Superior temporal gyrus (tissue), 1 donor: ENCODE measurements around the gene NTRK3.
"Not testable (repeated sequence)": the region's sequence is repeated elsewhere in the genome, so short reads cannot be mapped to it uniquely, and the experiment has no call there.

ENCODE experiments used
- DNase-seq: peaks from one replicate; pipeline ENCODE4 v3.0.0-alpha.2; 2016; ENCODE audit errors: extremely low spot score

NTRK3 gene

DNA sequence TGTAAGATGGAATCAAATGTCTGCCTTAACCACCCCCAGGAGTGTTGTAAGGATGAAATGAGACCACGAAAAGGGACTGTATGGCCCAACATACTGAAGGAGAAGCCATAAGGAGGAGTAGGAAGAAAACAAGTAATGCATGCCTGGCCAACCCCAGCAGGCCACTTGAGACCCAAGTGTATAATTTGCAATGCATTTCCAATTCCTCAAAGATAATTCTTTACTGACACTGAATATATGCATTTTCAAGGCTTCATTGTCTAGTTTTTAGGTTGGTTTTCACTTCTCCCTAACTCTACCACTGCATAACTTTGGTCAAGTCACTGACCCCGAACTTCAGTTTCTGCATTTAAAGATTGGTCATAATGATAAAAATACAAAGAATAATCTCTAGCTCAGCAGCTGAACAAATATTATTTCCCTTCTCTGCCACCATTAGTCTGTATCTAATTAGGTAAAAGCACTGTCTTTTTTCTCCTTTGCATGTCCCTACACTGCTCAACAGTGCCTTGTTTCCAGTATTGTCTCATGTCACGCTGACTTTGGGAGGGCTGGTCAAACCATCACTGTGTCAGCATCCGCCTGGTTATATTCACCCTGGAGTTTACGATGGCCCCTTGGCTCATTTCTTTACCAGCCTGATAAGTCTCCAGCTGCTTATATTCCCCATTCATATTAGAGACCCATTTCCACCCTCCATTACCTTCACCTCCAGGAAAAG lies 378.6 kb downstream of the NTRK3 start:
- DNase-seq = no peak

DNA sequence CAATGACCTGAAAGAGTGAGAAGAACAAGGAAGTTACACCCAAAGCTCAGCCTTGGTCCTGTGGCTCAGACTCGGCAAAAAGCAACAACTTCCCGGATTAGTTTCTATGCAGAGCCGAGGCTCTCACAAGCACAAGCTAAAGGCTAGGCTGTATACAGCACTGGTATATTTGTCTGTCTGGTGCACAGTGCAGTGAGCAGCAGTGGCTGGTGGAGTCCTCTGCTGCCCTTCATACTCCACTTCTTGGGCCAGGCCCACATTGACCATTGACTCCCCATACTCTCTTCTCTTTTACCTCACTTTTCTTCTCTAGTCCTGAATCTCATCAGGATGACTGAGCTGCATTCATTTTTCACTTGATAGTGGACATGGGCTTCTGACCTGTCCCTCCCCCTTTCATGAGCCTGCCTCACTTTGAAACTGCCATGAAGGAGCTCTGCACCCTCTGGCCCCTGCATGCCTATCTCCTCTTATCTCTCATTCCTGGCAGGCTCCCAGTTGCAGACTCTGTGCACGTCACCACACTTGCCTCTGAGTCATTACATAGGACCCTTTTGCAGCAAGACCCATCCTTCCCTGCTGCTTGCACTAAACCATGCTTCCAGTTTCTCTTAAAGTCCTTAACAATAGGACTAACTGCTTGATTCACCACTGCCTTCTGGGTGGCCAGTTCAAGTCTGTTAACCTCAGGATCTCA lies 379.3 kb downstream of the NTRK3 start:
- DNase-seq = no peak

GRCh38 chr15:87874896-87875711 lies 381.4 kb downstream of the NTRK3 start:
- peak; percentile 20 for DNase-seq

- no peak for DNase-seq
These were observed 383.0 kb downstream of the NTRK3 start for GRCh38 chr15:87873516-87873915.

DNA sequence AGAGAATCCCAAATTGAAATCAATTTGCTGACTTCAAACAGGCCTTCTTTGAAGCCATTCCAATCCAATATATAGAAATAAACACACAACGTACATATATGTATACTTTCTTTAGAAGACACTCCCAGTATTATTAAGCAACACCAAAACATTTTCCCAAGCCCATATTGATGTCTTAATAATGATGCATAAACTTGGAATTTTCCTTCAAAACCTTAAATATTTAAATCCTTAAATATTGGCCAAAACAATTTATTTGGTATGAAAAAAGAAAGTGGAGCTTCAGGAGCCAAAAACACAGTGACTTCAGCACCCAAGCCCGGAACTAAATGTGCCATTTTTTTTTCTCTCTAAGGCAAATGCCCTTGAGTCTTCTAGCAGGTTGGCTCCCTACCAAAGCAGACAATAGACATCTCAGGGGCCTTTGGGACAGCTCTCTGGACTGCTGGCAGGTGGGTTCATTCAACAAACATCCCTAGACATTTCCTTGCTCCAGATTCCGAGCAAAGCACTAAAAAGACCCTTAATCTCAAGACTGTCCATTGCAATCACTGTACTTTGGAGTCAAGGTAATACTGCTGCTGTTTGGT lies 384.7 kb downstream of the NTRK3 start:
- no peak for DNase-seq

GRCh38 chr15:87871258-87871681 lies 385.3 kb downstream of the NTRK3 start:
- no peak for DNase-seq

- DNase-seq = no peak
These were observed 389.6 kb downstream of the NTRK3 start for GRCh38 chr15:87866961-87867360.

GRCh38 chr15:87863152-87863551 lies 393.4 kb downstream of the NTRK3 start:
- peak; percentile 15 for DNase-seq

DNA sequence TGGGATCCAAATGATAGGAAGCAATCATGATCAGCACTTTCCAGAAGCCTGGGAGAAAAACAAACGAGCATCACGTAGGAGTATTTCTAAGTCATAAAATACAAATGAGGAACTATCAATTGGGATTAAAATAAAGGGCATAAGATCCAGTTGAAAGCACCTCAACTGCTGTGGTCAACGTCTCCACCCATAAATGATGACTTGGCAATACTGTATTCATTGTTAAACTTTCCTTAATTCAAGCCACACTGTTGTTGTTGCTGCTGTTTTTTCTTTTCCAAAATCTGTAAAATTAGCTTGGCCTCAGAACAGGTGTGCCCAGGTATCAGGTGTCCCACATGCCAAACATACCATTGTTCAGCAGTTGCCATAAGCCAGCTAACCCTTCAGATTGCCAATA lies 395.8 kb downstream of the NTRK3 start:
- no peak for DNase-seq

GRCh38 chr15:87858651-87859050 lies 397.9 kb downstream of the NTRK3 start:
- DNase-seq = no peak

DNA sequence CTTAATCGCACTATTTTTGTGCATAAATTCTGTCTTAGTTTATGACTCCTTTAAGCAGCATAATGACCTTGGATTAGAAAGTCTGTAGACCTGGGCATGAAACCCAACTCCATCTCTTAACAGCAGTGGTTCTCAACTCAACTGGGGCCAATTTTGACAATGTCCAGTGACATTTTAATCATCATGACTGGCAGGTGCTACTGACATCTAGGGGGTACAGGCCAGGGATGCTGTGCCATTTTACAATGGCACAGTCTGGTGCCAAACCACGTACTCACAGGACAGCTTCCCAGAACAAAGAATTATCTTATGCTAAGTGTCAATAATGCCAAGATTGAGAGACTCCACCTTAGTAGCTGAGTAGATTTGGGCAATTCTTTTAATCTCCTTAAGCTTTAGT lies 405.0 kb downstream of the NTRK3 start:
- no peak for DNase-seq

DNA sequence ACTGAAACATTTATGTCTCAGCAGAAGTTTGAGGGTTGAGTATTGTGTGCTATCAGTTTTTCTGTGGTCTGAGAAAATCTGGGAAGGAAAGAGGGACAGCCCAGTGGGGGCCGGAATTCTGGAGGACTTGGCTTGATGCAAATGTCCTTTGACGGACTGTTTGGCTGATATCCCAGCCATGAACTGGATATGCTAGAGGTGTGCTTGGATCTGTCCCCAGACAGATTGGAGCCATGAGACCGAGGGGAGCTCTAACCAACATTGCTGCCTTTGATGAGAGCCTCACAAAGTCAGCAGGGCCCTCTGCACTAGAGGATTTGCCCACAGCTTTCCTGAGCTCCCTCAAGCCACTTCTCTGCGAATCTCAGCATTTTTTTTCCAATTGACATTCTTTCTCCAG lies 405.6 kb downstream of the NTRK3 start:
- DNase-seq = no peak

DNA sequence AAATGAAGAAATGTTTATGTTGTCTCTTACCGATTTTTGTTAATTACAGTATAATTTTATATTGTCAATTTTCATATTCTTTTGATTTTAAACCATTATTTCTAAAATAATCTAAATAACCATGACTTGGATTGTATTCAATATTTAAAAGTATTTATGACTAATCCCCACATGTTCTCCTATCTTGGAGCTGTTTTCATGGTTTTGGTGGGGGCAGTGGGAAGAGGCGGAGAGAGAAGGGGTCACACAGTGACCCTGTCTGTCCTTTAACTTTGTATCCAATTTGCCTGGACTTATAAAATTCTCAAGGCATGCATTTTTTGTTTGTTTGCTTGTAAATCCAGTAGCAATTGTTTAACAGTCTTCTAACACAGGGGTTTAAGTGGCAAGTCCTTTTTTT lies 407.4 kb downstream of the NTRK3 start:
- no peak for DNase-seq

DNA sequence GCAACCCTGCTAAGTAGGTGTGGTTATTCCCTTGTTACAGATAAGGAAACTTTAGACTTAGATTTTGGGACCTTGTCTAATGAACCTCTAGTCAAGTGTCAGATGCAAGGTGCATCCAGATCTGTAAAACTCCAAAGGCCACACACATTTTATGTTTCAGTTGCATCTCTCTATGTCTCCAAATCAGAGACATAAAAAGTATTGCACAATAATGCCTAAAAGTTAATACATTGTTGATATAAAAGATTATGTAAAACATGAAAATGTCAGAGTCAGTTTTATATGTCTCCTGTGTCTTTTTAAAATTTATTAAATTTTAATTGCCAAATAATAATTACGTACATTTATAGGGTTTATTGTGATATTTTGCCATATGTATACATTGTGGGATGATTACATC lies 408.5 kb downstream of the NTRK3 start:
- DNase-seq = no peak

DNA sequence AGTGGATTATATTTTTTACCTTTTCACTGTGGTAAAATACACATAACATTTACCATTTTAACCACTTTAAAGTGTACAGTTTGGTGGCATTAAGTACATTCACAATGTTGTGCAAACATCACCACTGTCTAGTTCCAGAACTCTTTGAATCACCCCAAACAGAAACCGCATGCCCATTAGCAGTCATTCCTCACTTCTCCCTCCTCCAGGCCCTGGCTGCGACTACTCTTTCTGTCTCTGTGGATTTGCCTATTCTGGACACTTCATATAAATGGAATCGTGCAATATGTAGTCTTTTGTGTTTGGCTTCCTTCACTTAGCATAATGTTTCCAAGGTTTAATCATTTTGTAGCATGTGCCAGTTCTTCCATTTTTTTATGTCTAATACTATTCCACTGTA lies 409.8 kb downstream of the NTRK3 start:
- DNase-seq = no peak

DNA sequence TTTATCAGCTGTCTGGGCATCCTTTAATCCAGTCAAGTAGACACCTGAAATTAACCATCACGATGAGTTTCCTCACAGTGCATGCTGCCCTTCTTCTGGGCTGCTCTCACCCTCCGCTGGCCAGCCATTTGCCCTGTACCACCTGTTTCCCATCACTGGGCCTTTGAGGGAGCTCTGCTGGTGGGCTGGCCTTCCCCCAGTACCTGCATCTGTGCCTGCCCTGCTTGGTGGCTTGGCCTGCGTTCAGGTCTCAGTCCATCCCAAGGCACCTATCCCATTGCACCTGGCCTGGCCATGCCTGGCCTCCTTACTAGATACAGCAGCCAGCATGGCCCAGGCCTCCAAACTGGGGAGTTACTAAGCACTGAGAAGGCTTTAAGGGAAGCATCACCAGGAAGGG lies 413.2 kb downstream of the NTRK3 start:
- DNase-seq = no peak

DNA sequence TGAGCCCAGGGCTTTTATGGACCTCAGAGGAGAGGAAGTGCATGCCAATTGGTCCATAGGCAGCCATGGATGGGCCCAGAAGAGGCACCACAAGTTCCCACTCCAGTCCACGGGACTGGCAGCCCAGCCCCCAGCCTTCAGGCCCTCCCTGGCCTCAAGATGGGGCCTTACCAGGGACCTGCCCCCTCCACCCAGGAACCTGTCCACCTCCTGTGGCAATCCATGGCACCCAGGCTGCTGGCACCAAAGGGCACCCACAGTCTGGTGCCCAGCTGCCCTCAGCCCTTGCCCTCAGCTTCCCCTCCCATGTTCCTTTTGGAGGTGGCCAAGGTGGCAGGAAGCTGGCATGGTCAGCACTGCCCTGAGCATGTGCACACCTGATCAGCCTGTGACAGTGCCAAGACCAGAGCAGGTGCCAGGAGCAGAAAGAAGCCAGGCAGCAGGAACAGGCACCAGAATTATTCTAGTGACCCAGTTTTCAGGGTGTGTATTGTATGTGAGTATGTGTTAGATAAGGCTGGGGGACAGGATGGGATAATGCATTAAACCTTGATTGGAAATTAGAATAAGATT lies 415.0 kb downstream of the NTRK3 start:
- DNase-seq = no peak

- not testable (repeated sequence) for DNase-seq
These were observed 420.7 kb downstream of the NTRK3 start for GRCh38 chr15:87835830-87836229.

- not testable (repeated sequence) for DNase-seq
These were observed 423.2 kb downstream of the NTRK3 start for GRCh38 chr15:87833333-87833732.

GRCh38 chr15:87829332-87830050 lies 427.0 kb downstream of the NTRK3 start:
- no peak for DNase-seq

DNA sequence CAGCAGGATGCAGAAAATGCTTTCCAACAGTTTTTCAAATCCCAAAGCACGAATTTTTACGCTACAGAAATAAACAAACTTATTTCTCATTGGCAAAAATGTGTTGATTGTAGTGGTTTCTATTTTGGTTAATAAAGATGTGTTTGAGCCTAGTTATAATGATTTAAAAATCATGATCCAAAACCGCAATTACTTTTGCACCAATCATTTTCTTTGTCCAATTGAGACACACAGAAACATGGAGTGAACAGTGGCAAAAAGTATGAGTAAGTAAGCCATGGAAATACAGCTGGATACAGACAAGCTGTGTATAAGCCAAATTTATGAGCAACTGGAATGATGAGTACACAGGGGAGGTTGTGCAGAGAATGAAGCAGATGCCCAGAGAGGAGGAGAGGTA lies 427.9 kb downstream of the NTRK3 start:
- DNase-seq = no peak
